OCI-LY7 (cell line): ENCODE data around the gene GOLM1.

Experiments used
- EZH2phosphoT487 ChIP-seq: fragments of 200-600 bp; sonication (generic); IDR thresholded peaks from 2 replicates; pipeline ENCODE4 v1.6.1; 2018; ENCODE audit warnings: low read depth, borderline replicate concordance, mild to moderate bottlenecking, mixed run types, antibody characterized with exemption, low read length, moderate library complexity, mixed read lengths
- TF ChIP-seq, protein P1 (sequence below): fragments of 200-600 bp; sonication (generic); conservative IDR thresholded peaks from 2 replicates; pipeline ENCODE4 v1.5.1; 2014; ENCODE audit warnings: mild to moderate bottlenecking, antibody characterized with exemption, low read length, moderate library complexity, mixed read lengths

DNA sequence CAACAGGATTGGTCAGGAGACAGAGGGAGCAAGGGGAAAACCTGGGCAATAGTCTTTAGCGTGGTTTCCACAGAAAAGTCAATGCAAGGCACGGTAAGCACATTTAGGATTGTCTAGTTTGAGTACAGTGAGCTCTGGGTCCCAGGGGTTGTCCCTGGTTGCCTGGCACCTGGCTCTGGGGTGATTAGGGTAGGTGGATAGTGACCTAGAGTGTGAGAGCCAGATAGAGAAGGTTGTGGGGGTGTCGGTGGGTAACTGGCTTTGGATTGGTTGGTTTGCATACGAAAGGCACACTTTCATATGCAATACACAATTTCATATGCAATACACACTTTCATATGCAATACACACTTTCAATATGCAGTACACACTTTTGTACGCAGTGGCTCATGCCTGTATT is 20.1 kb upstream of the GOLM1 start:
- TF ChIP-seq, protein P1, sequence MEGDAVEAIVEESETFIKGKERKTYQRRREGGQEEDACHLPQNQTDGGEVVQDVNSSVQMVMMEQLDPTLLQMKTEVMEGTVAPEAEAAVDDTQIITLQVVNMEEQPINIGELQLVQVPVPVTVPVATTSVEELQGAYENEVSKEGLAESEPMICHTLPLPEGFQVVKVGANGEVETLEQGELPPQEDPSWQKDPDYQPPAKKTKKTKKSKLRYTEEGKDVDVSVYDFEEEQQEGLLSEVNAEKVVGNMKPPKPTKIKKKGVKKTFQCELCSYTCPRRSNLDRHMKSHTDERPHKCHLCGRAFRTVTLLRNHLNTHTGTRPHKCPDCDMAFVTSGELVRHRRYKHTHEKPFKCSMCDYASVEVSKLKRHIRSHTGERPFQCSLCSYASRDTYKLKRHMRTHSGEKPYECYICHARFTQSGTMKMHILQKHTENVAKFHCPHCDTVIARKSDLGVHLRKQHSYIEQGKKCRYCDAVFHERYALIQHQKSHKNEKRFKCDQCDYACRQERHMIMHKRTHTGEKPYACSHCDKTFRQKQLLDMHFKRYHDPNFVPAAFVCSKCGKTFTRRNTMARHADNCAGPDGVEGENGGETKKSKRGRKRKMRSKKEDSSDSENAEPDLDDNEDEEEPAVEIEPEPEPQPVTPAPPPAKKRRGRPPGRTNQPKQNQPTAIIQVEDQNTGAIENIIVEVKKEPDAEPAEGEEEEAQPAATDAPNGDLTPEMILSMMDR: no peak
- no peak for TF ChIP-seq EZH2phosphoT487
